Measurements from ENCODE around the gene GGNBP2.
A peak's percentile ranks its signal among the peaks of the same experiment; 100 is the strongest.

GGNBP2 gene

DNA sequence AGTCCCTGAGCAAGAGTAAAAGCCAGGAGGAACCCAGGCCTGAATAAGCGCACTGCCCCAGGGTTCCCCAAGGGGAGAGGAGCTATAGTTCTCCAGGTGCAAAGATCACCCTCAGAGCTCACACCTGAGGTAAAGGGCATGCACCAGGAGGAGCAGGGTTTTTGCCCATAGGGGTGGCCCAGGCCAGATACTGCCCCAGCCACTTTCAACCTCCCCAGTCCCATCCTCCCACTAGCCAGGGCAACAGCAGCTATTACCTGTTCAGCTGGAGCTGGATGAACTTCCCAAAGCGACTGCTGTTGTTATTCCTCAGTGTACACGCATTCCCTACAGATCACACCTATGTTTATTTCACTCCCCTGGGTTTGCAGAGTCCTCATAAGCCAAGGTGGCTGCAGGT, 29.9 kb upstream of the GGNBP2 start:
- no peak for DNase-seq (ENCODE audit: low read depth in 1 of 2, low spot score in 1 of 2)

DNA sequence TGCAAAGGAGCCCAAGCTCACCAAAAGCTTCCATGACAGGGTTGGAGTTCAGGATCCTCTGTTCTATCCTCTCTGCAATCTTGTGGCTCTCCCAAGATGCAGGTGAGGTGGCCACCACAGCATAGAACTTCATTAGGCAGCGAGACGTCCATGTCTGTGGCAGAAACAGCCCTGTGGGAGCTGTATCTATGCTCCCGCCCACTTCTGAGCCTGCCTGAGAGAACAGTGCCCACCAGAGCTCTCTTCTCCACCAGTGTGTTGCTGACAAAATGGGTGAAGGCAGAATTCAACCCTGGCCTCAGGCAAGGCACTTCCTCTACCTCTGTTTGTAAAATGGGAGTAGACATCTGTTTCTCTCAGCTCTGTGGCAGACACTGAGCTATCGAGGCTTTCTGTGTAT, 28.9 kb upstream of the GGNBP2 start:
- DNase-seq (ENCODE audit: low read depth in 1 of 2, low spot score in 1 of 2) = no peak

DNA sequence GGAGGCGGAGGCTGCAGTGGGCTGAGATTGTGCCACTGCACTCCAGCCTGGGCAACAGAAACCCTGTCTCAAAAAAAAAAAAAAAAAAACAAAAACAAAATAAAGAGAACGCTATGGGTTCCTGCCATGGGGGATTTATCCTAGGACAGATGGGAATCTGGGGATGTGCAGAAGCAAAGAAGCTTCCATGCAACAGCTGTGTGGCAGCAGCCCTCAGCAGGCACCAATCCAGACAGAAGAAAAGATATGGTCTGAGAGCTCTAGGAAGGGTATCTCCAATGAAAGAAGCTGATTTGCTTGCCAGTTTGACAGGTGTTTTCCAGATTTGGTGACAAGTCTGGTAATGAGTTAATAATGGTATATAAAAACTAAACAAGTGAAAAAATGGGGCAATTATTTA, 21.6 kb upstream of the GGNBP2 start:
- DNase-seq (ENCODE audit: low read depth in 1 of 2, low spot score in 1 of 2) = no peak

- DNase-seq (ENCODE audit: low read depth in 1 of 2, low spot score in 1 of 2) = no peak
Measured at GRCh38 chr17:36524428-36524876, 20.3 kb upstream of the GGNBP2 start.

DNA sequence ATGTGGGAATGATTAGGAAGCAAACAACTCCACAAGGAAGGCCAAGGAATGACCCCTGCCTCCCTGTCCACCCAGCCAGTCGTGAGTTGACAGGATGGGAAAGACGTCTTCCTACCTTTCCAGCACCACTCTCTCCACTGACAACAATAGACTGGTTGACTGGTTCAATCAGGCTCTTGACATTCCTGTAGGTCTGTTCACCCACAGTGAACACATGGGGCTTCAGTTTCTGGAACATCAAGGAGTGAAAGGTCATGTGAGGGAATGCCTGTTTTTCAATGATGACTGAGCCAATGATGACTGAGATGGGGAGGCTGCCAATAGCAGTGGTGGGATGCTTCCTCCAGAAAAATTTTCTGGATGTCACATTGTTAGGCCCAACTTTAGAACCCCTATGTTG, 19.6 kb upstream of the GGNBP2 start:
- no peak for DNase-seq (ENCODE audit: low read depth in 1 of 2, low spot score in 1 of 2)

DNA sequence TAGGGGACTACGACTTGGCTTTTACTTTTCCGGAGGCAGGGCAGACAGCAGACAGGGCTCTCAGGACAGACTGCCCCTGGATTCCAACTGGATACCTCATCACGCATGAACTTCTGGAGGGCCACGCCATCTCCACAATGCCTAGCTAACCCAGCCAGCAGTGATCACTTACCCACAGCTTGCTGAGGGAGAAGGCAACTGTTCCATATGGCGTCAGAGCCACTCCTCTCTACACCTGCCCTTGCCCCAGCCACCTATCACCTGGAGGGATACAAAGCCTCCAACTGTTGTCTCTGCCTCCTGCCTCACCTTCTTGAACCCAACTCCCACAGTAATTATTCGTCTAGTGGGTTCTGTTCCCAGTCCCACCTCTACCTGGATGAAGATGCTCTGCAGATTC, 18.8 kb upstream of the GGNBP2 start:
- DNase-seq (ENCODE audit: low read depth in 1 of 2, low spot score in 1 of 2) = no peak

DNA sequence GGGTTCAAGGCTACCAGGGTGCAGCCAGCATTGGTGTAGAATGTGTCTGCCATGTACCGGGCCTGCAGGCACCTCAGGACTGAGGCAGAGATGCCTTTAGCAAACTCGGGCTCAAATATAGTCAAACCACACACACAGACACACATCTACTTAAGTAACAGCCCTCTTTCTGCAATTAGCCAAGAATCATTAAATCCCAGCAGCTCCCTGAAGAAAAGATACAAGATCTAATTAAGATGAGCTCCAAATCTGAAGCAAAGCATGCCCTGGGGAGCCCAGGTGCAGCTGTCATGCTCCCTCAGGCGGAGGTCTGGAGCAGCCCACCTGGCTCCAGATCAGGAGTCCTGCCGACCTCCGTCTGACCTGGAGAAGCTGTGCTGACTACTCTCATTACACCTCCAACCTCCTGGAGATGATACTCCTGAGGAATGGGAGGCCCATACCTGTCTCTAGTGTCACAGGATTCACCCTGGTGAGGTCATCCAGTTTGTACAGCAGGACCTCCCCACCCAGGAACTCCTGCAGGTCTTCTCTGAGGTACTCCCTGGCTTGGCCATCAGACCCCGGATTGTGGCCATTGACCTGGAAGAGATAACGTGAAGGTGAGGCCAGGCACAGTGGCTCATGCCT, 17.0 kb upstream of the GGNBP2 start:
- no peak for DNase-seq (ENCODE audit: low read depth in 1 of 2, low spot score in 1 of 2)

DNA sequence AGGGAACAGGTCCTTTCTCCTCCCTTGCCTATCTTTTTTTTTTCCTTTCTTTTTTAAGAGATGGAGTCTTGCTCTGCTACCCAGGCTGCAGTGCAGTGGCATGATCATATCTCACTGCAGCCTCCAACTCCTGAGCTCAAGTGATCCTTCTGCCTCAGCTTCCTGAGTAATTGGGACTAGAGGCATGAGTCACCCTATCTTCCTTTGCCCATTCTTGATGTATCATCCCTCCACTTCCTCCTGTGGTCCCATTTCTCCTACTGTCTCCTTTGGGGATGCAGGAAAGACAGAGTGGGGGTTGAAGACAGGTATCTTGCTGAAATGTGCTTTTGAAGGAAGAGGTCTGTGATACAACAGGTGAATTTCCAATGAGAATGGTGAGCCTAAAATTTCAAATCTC, 15.6 kb upstream of the GGNBP2 start:
- no peak for DNase-seq (ENCODE audit: low read depth in 1 of 2, low spot score in 1 of 2)

- no peak for DNase-seq (ENCODE audit: low read depth in 1 of 2, low spot score in 1 of 2)
Measured at GRCh38 chr17:36532435-36532975, 12.2 kb upstream of the GGNBP2 start.

- peak; percentile 25 to 30 for DNase-seq (ENCODE audit: low read depth in 1 of 2, low spot score in 1 of 2)
Measured at GRCh38 chr17:36533935-36534839, 10.5 kb upstream of the GGNBP2 start.

DNA sequence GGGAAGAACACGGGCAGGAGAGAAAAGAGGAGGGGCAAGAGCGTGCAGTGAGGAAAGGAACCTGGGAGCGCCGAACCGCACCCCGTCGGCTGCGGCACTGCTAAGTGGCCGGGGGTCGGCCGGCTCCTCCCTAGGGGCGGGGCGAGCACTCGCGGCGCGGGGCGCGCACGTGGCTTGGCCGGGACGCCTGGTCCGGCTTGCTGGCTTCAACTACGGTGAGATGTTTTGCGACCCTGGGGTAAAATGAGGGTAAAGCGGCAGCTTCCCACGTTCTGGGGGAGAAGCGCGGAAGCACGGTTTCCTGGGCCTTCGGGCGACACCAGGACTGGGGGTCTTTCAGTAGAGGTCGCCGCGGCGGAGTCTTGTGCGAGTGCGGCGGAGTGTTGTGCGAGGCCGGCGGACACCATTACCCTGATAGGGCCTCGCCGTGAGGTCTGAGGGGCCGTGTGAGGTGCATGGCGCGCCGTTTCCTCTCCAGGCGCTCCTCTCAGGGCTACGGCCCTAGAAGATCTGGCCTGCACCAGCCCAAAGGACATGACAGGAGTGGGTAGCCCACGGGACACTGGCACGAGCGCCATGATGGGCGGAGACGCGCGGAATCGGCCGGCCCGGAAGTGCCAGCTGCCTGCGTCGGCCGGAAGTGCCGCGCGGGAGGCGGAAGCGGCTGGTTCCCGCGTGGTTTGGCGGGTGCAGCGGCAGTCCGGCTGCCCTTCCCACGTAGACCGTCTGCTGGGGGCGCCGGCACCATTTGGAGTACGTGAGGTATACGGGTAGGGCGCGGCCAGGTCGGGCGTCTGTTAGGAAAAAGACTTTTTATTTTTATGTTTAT, 9.7 kb upstream of the GGNBP2 start, which contains the start of the genes MYO19 and PIGW:
Gene MYO19 (minus strand): TSS at position 29 of the 829 bp plus-strand sequence. CDS start 2,330 bp downstream, outside the sequence.
Gene PIGW (plus strand): TSS at position 148 of the 829 bp plus-strand sequence. CDS start 2,115 bp downstream, outside the sequence.
- DNase-seq (ENCODE audit: low read depth in 1 of 2, low spot score in 1 of 2) = peak; percentile 69 to 83

- no peak for DNase-seq (ENCODE audit: low read depth in 1 of 2, low spot score in 1 of 2)
Measured at GRCh38 chr17:36535669-36536081, 9.0 kb upstream of the GGNBP2 start.

- no peak for DNase-seq (ENCODE audit: low read depth in 1 of 2, low spot score in 1 of 2)
Measured at GRCh38 chr17:36540696-36541095, 4.0 kb upstream of the GGNBP2 start.

GRCh38 chr17:36542755-36543154, 2.0 kb upstream of the GGNBP2 start:
- DNase-seq (ENCODE audit: low read depth in 1 of 2, low spot score in 1 of 2) = no peak

DNA sequence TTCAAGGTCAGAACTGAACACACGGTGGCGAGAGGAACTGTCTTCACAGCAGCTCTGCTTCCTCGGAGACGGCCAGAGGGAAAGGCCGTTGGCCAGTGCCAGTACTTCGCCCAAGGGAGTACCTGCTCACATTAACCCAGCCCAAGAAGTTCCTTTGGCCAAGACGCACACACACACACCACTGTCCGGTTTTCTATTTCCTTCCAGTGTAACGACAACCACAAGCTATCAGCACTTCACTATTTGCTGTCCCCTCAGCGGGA, 744 bp upstream of the GGNBP2 start:
- no peak for DNase-seq (ENCODE audit: low read depth in 1 of 2, low spot score in 1 of 2)

DNA sequence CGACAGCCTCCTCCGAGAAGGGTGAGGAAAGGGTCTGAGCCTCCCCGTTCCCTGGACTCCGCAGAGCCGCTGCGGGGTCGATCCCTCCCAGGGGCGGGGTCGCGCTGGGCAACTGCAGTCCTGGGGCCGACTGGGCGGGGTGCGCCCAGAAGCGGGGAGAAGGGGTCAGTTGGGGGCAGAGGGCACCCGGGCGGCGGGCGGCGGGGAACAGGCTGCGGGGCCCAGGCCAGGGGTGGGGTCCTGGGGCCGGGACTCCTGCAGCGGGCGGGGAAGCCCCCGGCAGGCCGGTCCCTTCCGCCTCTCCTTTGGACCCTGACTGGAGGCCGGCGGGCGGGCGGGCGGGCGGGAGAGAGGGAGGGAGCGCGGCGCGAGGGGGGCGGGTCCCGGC, 352 bp downstream of the GGNBP2 start:
- no peak for DNase-seq (ENCODE audit: low read depth in 1 of 2, low spot score in 1 of 2)

DNA sequence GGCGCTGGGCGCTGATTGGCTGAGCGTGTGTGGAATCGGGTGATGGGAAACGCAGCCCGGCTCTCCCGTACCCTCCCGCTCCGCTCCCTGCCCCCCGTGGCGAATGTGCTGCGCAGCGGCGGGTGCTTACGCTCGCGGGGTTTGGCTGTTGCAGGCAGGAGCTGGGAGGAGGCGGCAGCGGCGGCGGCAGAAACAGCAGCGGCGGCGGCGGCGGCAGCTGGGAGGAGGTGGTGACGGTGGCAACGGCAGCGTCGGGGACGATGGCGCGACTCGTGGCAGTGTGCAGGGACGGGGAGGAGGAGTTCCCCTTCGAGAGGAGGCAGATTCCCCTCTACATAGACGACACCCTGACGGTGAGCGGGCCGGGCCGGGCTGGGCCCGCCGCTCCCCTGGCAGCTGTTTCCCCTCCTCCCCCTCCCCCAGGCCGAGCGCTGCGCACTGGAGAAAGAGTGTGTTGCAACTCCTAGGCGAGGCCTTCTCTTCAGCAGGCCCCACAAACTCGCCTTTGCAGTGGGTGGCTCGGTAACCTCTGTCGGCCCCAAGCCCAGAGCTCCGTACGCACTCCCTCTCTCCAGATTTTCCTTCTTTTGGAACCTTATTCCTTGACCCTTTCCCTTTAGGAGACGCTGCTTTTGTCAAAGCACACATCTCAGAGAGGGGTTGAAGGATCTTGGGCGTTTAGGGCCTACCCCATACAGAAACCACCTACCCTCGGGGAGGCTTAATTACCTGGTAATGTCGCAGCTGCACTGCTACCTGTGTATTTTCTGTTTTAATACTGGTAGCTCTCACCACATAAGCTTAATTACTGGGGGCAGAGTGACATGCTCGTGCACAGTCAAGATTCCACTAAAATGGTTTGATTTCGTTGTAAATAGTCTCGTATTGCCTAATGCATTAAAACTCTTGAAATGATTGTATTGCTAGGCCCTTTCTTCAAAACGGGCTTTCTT, 1.0 kb downstream of the GGNBP2 start:
- peak; percentile 93 to 95 for DNase-seq (ENCODE audit: low read depth in 1 of 2, low spot score in 1 of 2)

DNA sequence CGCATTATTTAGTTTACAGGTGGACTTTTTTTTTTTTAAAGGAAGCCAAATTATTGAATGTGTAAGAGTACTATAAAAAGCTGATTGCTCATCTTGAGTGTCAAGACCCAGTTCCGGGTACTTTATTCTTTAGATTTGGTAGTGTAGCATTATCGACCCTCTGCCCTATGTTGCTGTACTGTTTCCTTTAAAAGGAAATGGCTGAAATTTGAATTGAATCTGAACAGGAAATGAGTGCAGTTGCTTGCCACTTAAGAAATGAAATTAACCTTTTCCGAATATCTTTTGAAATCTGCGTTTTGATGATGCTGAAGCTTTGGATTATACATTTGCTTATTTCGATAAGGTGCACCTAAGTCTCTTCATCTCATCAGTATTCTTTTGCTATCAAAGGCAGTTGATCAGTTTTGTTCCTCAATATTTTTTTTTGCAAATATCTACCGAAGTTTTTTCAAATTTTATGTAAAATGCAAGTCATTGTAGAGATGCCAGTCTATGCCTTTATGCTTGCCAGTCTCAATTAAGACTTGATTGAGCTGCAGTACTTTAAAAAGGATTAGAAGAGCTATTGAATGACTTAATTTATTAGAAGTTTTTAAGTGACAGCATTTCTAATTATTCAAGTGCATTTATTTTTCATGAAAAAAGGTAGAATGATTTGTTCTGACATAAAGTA, 1.8 kb downstream of the GGNBP2 start:
- no peak for DNase-seq (ENCODE audit: low read depth in 1 of 2, low spot score in 1 of 2)

GRCh38 chr17:36547776-36548175, 3.1 kb downstream of the GGNBP2 start:
- no peak for DNase-seq (ENCODE audit: low read depth in 1 of 2, low spot score in 1 of 2)

Measured in stimulated activated CD4-positive, alpha-beta T cell treated with anti-CD3 and anti-CD28 coated beads, Interleukin-15, amount 100 ng/mL, for 1 hour (primary cell).